Stimulated activated naive CD8-positive, alpha-beta T cell treated with anti-CD3 and anti-CD28 coated beads, Interleukin-15, amount 100 ng/mL, for 72 hours (primary cell): ENCODE data around the gene OLFML1.
A peak's percentile ranks its signal among the peaks of the same experiment; 100 is the strongest.

ENCODE experiments used
- ATAC-seq: fragments of 150-1000 bp; cut with Tn5 transposase; 2 replicates; pipeline ENCODE4 v1.10.0; 2021; ENCODE audit warnings: mild to moderate bottlenecking, moderate library complexity
- DNase-seq, 2 donors: peaks; one replicate each; pipeline ENCODE4 v3.0.0; 2021 to 2022
- H3K27ac Mint-ChIP-seq, 2 donors: one replicate each; pipeline ENCODE4 v1.8.0; 2022; ENCODE audit warnings: mild to moderate bottlenecking in 2 of 2, mixed read lengths in 2 of 2, moderate library complexity in 2 of 2
- H3K27me3 Mint-ChIP-seq: one replicate; pipeline ENCODE4 v1.8.0; 2022; ENCODE audit warnings: mixed read lengths
- H3K4me1 Mint-ChIP-seq: one replicate; pipeline ENCODE4 v1.8.0; 2022; ENCODE audit warnings: mild to moderate bottlenecking, mixed read lengths
- H3K4me3 Mint-ChIP-seq, 2 donors: one replicate each; pipeline ENCODE4 v1.8.0; 2022; ENCODE audit warnings: mild to moderate bottlenecking in 2 of 2, mixed read lengths in 2 of 2, moderate library complexity in 1 of 2
- H3K9me3 Mint-ChIP-seq, 2 donors: one replicate each; pipeline ENCODE4 v1.8.0; 2022; ENCODE audit warnings: mixed read lengths in 2 of 2

The OLFML1 gene

GRCh38 chr11:7457211-7457610 lies 28.1 kb upstream of the OLFML1 start:
- no peak for DNase-seq
- no peak overlapping the region for H3K27ac Mint-ChIP-seq
- no peak overlapping the region for H3K4me3 Mint-ChIP-seq
- H3K4me1 Mint-ChIP-seq = no peaks in the 10 kb centered on the region
- no peaks in the 10 kb centered on the region for H3K9me3 Mint-ChIP-seq
- ATAC-seq = no peak
- no peaks in the 10 kb centered on the region for H3K27me3 Mint-ChIP-seq

- Mint-ChIP-seq H3K4me3 (no peak overlapping the region), H3K27me3 (no peaks in the 10 kb centered on the region)
Measured at GRCh38 chr11:7462706-7463105, 22.6 kb upstream of the OLFML1 start.

DNA sequence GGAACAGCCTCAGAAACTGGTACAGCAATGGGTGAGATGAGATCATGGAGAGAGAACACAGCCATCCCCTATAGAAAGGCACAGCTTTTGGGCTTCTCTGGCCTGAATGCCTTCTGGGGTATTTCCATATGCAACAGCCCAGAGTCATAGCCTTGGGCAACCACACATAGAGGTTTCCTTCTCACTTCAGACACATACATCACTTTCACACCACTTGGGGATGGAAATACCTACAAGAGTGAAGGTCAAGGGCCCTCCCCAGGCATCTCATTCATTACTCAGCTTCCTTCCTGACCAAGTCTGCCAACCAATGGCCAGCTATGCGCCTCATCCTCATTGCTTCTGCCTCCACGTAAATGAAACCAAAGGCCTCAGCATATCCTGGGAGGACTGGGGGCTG lies 17.7 kb upstream of the OLFML1 start:
- peak; percentile 7 to 28 for DNase-seq
- Mint-ChIP-seq H3K4me3 (no peak overlapping the region), H3K4me1 (peaks cover 16% of the 10 kb centered on the region), H3K27ac (no peak overlapping the region), H3K27me3 (no peaks in the 10 kb centered on the region), H3K9me3 (no peaks in the 10 kb centered on the region)
- peak; percentile 94 for ATAC-seq

More at GRCh38 chr11:7462706-7463105, 22.6 kb upstream of the OLFML1 start:
- ATAC-seq (no peak), DNase-seq (no peak)
- Mint-ChIP-seq H3K4me1 (peaks cover 12% of the 10 kb centered on the region), H3K9me3 (no peaks in the 10 kb centered on the region), H3K27ac (no peak overlapping the region)

DNA sequence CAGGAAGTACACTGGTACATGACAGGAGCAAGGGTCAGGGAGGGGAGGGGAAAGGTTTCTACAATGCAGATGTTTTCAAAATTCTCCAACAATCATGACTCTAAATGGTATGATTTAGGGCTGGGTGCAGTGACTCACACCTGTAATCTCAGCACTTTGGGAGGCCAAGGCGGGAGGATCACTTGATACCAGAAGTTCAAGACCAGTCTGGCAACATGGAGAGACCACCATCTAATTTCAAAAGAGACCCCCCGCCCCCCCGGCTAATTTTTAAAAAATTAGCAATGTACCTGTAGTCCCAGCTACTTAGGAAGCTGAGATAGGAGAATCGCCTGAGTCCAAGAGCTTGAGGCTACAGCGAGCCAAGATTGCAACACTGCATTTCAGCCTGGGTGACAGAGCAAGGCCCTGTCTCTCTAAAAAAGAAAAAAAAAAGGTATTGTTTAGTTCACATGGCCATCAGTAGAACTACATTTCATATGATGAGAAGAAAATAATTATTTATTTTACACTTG lies 15.9 kb upstream of the OLFML1 start:
- no peaks in the 10 kb centered on the region for H3K27me3 Mint-ChIP-seq
- no peak overlapping the region for H3K27ac Mint-ChIP-seq
- no peak overlapping the region for H3K4me3 Mint-ChIP-seq
- peaks cover 10% of the 10 kb centered on the region for H3K4me1 Mint-ChIP-seq
- no peaks in the 10 kb centered on the region for H3K9me3 Mint-ChIP-seq
- ATAC-seq (no peak), DNase-seq (no peak)

GRCh38 chr11:7471071-7471470 lies 14.2 kb upstream of the OLFML1 start:
- ATAC-seq (no peak), DNase-seq (no peak)
- no peaks in the 10 kb centered on the region for H3K27me3 Mint-ChIP-seq
- no peak overlapping the region for H3K4me3 Mint-ChIP-seq
- H3K27ac Mint-ChIP-seq = no peak overlapping the region
- no peaks in the 10 kb centered on the region for H3K9me3 Mint-ChIP-seq
- peaks cover 10% of the 10 kb centered on the region for H3K4me1 Mint-ChIP-seq

DNA sequence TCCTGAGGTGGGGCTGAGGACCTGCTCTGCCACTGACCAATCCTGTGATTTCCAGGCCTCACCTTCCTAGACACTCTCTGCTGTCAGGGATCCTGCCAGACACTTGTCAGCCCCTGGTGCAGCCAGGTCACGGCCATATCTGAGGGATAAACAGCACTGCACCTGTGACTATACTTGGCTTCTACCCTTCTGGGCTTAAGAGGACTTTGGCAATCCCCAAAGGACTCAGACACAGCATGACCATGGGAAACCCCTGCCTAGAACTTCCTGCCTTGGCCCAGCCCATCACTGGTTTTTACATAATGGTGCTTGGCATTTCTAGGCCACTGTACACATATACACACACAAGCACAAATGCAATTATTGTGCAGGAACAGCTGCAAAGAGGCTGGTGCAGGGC lies 11.6 kb upstream of the OLFML1 start:
- H3K4me1 Mint-ChIP-seq = no peaks in the 10 kb centered on the region
- ATAC-seq (peak; percentile 63), DNase-seq (no peak)
- no peak overlapping the region for H3K27ac Mint-ChIP-seq
- H3K9me3 Mint-ChIP-seq = no peaks in the 10 kb centered on the region
- no peak overlapping the region for H3K4me3 Mint-ChIP-seq
- H3K27me3 Mint-ChIP-seq = no peaks in the 10 kb centered on the region

DNA sequence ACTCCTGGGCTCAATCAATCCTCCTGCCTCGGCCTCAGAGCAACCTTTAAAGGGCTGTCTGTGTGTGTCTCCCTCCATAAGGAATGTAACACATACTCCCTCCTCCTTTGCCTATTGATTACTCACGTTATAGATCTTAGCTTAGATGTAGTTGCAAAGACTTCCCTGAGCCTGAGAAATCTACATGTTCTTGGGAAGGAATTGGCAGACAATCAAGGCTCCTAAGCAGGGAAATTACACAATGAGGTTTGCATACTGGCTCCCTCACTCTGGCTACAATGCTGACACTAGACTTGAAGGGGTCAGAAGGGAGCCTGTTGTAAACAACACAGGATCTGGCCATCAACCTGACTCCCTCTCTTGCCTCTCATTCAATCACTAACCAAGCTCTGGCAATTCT lies 5.2 kb upstream of the OLFML1 start:
- Mint-ChIP-seq H3K4me3 (no peak overlapping the region), H3K27ac (no peak overlapping the region), H3K27me3 (no peaks in the 10 kb centered on the region), H3K9me3 (no peaks in the 10 kb centered on the region), H3K4me1 (no peaks in the 10 kb centered on the region)
- ATAC-seq (no peak), DNase-seq (no peak)

GRCh38 chr11:7484131-7484530 lies 1.2 kb upstream of the OLFML1 start:
- ATAC-seq = no peak
- Mint-ChIP-seq H3K9me3 (no peaks in the 10 kb centered on the region), H3K4me1 (no peaks in the 10 kb centered on the region), H3K27me3 (no peaks in the 10 kb centered on the region), H3K4me3 (no peak overlapping the region), H3K27ac (no peak overlapping the region)
- no peak for DNase-seq

GRCh38 chr11:7484645-7485044 lies 661 bp upstream of the OLFML1 start:
- Mint-ChIP-seq H3K9me3 (no peaks in the 10 kb centered on the region), H3K4me1 (no peaks in the 10 kb centered on the region), H3K4me3 (no peak overlapping the region), H3K27ac (no peak overlapping the region), H3K27me3 (no peaks in the 10 kb centered on the region)
- ATAC-seq (no peak), DNase-seq (no peak)

DNA sequence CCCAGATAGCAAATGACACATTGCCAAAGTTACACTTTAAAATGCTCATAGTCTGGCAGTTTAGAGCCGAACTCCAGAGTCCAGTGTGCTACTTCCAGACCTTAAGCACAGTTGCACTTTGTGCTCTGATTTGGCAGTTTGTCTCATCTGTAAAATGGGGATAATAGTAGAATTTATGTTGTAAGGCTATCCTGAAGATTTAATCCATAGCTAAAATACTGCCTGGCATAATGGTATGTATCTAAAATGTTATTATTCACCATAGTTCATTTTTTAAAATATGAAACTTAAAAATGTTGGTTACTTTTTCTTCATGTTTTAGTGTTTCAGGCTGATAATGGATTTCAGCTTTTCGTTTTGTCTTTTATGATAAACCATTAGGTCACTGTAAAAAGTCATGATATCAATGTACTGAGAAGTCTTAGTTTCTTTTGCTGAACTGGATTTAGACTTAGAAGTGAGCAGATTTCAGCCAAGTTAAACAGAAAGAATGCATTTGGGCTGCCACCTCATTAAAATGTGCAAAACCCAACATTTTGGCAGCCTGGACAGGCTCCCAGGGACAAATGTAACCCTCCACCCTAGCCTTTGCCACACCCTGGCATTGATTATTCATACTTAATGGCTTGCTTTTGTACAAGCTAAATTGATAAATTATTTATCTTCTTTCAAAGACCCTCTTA lies 933 bp downstream of the OLFML1 start:
- DNase-seq (no peak), ATAC-seq (no peak)
- H3K27ac Mint-ChIP-seq = no peak overlapping the region
- H3K4me3 Mint-ChIP-seq = no peak overlapping the region
- H3K27me3 Mint-ChIP-seq = no peaks in the 10 kb centered on the region
- no peaks in the 10 kb centered on the region for H3K4me1 Mint-ChIP-seq
- no peaks in the 10 kb centered on the region for H3K9me3 Mint-ChIP-seq

GRCh38 chr11:7486781-7487140 lies 1.5 kb downstream of the OLFML1 start:
- DNase-seq = no peak
- H3K27me3 Mint-ChIP-seq = no peaks in the 10 kb centered on the region
- H3K27ac Mint-ChIP-seq = no peak overlapping the region
- no peaks in the 10 kb centered on the region for H3K4me1 Mint-ChIP-seq
- no peak overlapping the region for H3K4me3 Mint-ChIP-seq
- no peaks in the 10 kb centered on the region for H3K9me3 Mint-ChIP-seq
- no peak for ATAC-seq

DNA sequence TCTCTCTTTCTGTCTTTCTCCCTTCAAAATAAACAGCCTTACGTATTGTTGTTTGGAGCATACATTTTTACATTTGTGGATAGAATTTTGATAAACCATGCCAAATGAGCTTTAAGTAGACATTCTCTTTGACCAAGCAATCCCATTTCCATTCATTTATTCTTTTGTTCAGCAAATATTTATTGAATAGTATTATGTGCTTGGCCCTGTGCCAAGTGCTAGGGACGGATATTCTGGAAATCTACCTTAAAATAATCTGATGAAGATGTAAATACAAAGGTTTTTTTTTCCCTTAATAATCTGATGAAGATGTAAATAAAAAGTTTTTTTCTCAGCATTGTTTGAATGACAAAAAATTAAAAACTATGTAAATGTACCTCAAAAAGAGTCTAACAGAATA lies 2.1 kb downstream of the OLFML1 start:
- H3K4me1 Mint-ChIP-seq = no peaks in the 10 kb centered on the region
- ATAC-seq (no peak), DNase-seq (no peak)
- no peaks in the 10 kb centered on the region for H3K27me3 Mint-ChIP-seq
- H3K27ac Mint-ChIP-seq = no peak overlapping the region
- no peak overlapping the region for H3K4me3 Mint-ChIP-seq
- no peaks in the 10 kb centered on the region for H3K9me3 Mint-ChIP-seq

DNA sequence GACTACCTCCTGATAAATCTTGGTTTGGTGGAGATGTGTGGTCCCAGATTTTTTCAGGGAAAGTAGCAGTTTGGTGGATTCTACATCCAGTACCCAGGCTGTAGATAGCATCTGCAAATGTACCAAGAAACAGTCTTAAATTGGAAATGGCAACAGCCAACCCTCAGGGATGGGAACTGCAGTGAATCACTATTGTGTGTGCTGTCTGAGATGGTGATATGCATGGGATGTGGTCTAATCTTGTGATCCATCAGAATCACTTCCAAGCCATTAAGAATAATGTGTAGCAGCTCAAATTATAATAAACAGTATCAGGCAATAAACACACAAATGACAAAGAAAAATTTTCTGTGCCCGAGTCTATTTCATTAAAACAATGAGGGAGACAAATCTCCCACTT lies 3.4 kb downstream of the OLFML1 start:
- no peaks in the 10 kb centered on the region for H3K9me3 Mint-ChIP-seq
- H3K4me3 Mint-ChIP-seq = no peak overlapping the region
- H3K27ac Mint-ChIP-seq = no peak overlapping the region
- no peak for ATAC-seq
- no peak for DNase-seq
- no peaks in the 10 kb centered on the region for H3K27me3 Mint-ChIP-seq
- no peaks in the 10 kb centered on the region for H3K4me1 Mint-ChIP-seq

GRCh38 chr11:7489376-7489775 lies 4.1 kb downstream of the OLFML1 start:
- ATAC-seq (no peak), DNase-seq (no peak)
- Mint-ChIP-seq H3K4me3 (no peak overlapping the region), H3K27me3 (no peaks in the 10 kb centered on the region), H3K27ac (no peak overlapping the region), H3K4me1 (no peaks in the 10 kb centered on the region), H3K9me3 (no peaks in the 10 kb centered on the region)

- ATAC-seq (no peak), DNase-seq (no peak)
- Mint-ChIP-seq H3K9me3 (no peaks in the 10 kb centered on the region), H3K4me3 (no peak overlapping the region), H3K4me1 (no peaks in the 10 kb centered on the region), H3K27me3 (no peaks in the 10 kb centered on the region), H3K27ac (no peak overlapping the region)
Measured at GRCh38 chr11:7490054-7490453, 4.7 kb downstream of the OLFML1 start.

GRCh38 chr11:7490535-7490934 lies 5.2 kb downstream of the OLFML1 start:
- DNase-seq (no peak), ATAC-seq (no peak)
- H3K4me3 Mint-ChIP-seq = no peak overlapping the region
- H3K27me3 Mint-ChIP-seq = no peaks in the 10 kb centered on the region
- no peaks in the 10 kb centered on the region for H3K9me3 Mint-ChIP-seq
- H3K4me1 Mint-ChIP-seq = no peaks in the 10 kb centered on the region
- H3K27ac Mint-ChIP-seq = peak overlapping the region in 1 of 2 donors; percentile 40

GRCh38 chr11:7492253-7492652 lies 6.9 kb downstream of the OLFML1 start:
- Mint-ChIP-seq H3K27me3 (no peaks in the 10 kb centered on the region), H3K9me3 (no peaks in the 10 kb centered on the region), H3K4me1 (peaks cover 10% of the 10 kb centered on the region), H3K4me3 (no peak overlapping the region), H3K27ac (peak overlapping the region in 1 of 2 donors; percentile 35)
- no peak for ATAC-seq
- no peak for DNase-seq
